NOMO-1 treated with dmso at 0.1 percent for 144 hours (cell line): Measurements from ENCODE around the gene ZER1.
"Not testable (repeated sequence)": the region's sequence is repeated elsewhere in the genome, so short reads cannot be mapped to it uniquely, and the experiment has no call there.

Experiments
- DNase-seq: peaks from one replicate; lab custom pipeline; 2025; ENCODE audit not compliant: unreplicated experiment; lab: John Stamatoyannopoulos, UW

The ZER1 gene

GRCh38 chr9:128718047-128718446 lies 53.7 kb downstream of the ZER1 start:
- no peak for DNase-seq

GRCh38 chr9:128716581-128717254 lies 55.0 kb downstream of the ZER1 start:
- no peak for DNase-seq

- no peak for DNase-seq
Measured at GRCh38 chr9:128715436-128715750, 56.3 kb downstream of the ZER1 start.

GRCh38 chr9:128714586-128715435 lies 56.9 kb downstream of the ZER1 start:
- DNase-seq = no peak

- no peak for DNase-seq
Measured at GRCh38 chr9:128713941-128714573, 57.7 kb downstream of the ZER1 start.

- DNase-seq = no peak
Measured at GRCh38 chr9:128713411-128713780, 58.3 kb downstream of the ZER1 start.

GRCh38 chr9:128712451-128713410 lies 59.0 kb downstream of the ZER1 start:
- DNase-seq = no peak

- no peak for DNase-seq
Measured at GRCh38 chr9:128707446-128707845, 64.3 kb downstream of the ZER1 start.

- DNase-seq = no peak
Measured at GRCh38 chr9:128706671-128707381, 64.9 kb downstream of the ZER1 start.

- no peak for DNase-seq
Measured at GRCh38 chr9:128706045-128706444, 65.7 kb downstream of the ZER1 start.

- DNase-seq = no peak
Measured at GRCh38 chr9:128705051-128705965, 66.4 kb downstream of the ZER1 start.

- no peak for DNase-seq
Measured at GRCh38 chr9:128704356-128704670, 67.4 kb downstream of the ZER1 start.

GRCh38 chr9:128703616-128704355 lies 67.9 kb downstream of the ZER1 start:
- no peak for DNase-seq

- DNase-seq = no peak
Measured at GRCh38 chr9:128702949-128703615, 68.6 kb downstream of the ZER1 start.

GRCh38 chr9:128702445-128702948 lies 69.2 kb downstream of the ZER1 start, which contains the start of gene PKN3:
PKN3 (plus strand) TSS chr9:128702503; CDS start chr9:128702916, 413 bp downstream.
- DNase-seq = peak; percentile 75

- no peak for DNase-seq
Measured at GRCh38 chr9:128701227-128701854, 70.4 kb downstream of the ZER1 start.

- not testable (repeated sequence) for DNase-seq
Measured at GRCh38 chr9:128699096-128699795, 72.5 kb downstream of the ZER1 start.
